Endothelial cell of umbilical vein (primary cell): ENCODE data around the gene VBP1. TPM values are rescaled to one million over a fixed set of nuclear protein-coding genes. Genes with fewer than 3 reads are reported as not detected.

Experiments
- BruUV-seq: library from RNA; stranded (reverse); fragments of 400-500 nt; replicated peaks from 2 replicates; lab custom pipeline; 2021; lab: Mats Ljungman, UMichigan
- CTCF ChIA-PET: fragments of 300-600, 350-600 bp; sonication (Branson Sonifier 250); formaldehyde crosslinking; loops from one replicate; lab custom pipeline; 2021; ENCODE audit warnings: antibody characterized with exemption, inconsistent platforms; lab: Charles Lee
- POLR2A ChIA-PET: fragments of 300-600, 350-600 bp; sonication (Branson Sonifier 250); formaldehyde crosslinking; loops from one replicate; lab custom pipeline; 2021; ENCODE audit warnings: antibody characterized with exemption, inconsistent platforms; lab: Charles Lee
- DNase-seq: peaks from one replicate; pipeline ENCODE4 v3.0.0-alpha.2; 2011; ENCODE audit warnings: low read depth, low spot score
- FAIRE-seq: peaks from 2 replicates; lab custom pipeline; 2011; peaks lifted over from hg19 to GRCh38; lab: Jason Lieb, UNC
- H2AFZ ChIP-seq: 2 replicates; pipeline ENCODE4 v1.6.0; 2012; ENCODE audit warnings: low read depth, low read length, control low read depth, inconsistent platforms
- H3K27ac ChIP-seq: 2 replicates; pipeline ENCODE4 v1.5.1; 2011; ENCODE audit warnings: low read depth, mild to moderate bottlenecking, control low read depth, low read length, moderate library complexity; ENCODE audit not compliant: insufficient read depth
- H3K27me3 ChIP-seq, 2 experiments: 2 replicates each; pipeline versions ENCODE4 v1.6.0 to v1.6.1; 2011; ENCODE audit warnings: low read length in 2 of 2, mixed read lengths in 1 of 2; ENCODE audit not compliant: control insufficient read depth in 2 of 2, insufficient read depth in 2 of 2
- H3K36me3 ChIP-seq, 2 experiments: 2 replicates in 1 of 2; 3 replicates in 1 of 2; pipeline ENCODE4 v1.5.1; 2011; ENCODE audit warnings: low read length in 2 of 2, mild to moderate bottlenecking in 1 of 2, moderate library complexity in 1 of 2; ENCODE audit not compliant: control insufficient read depth in 2 of 2, insufficient read depth in 2 of 2; ENCODE audit errors: extremely low read depth in 1 of 2
- H3K4me1 ChIP-seq: 3 replicates; pipeline ENCODE4 v1.5.1; 2011; ENCODE audit warnings: mild to moderate bottlenecking, low read length; ENCODE audit not compliant: control insufficient read depth, insufficient read depth; ENCODE audit errors: extremely low read depth
- H3K4me2 ChIP-seq: 2 replicates; pipeline ENCODE4 v1.6.1; 2011; ENCODE audit warnings: low read length, control low read depth, mixed read lengths; ENCODE audit not compliant: insufficient read depth
- H3K4me3 ChIP-seq, 3 experiments: fragments of 200-600 bp in 1 of 3; sonication (generic), shearing (Covaris generic) in 1 of 3; replicated peaks in 1 of 3; 2 replicates each; pipeline ENCODE4 v1.5.1; 2011 to 2016; ENCODE audit warnings: control low read depth in 3 of 3, low read length in 3 of 3, mild to moderate bottlenecking in 2 of 3, inconsistent platforms in 1 of 3, low read depth in 1 of 3, moderate library complexity in 1 of 3; ENCODE audit not compliant: insufficient read depth in 1 of 3
- H3K79me2 ChIP-seq: 2 replicates; pipeline ENCODE4 v1.6.0; 2012; ENCODE audit warnings: low read length, inconsistent platforms; ENCODE audit not compliant: control insufficient read depth, insufficient read depth
- H3K9ac ChIP-seq: replicated peaks from 2 replicates; pipeline ENCODE3; 2011; ENCODE audit warnings: low read length, control low read depth; ENCODE audit not compliant: insufficient read depth; ENCODE audit errors: extremely low read depth
- H3K9me1 ChIP-seq: replicated peaks from 3 replicates; pipeline ENCODE4 v1.6.0; 2011; ENCODE audit warnings: mild to moderate bottlenecking, low read length; ENCODE audit not compliant: control insufficient read depth, insufficient read depth; ENCODE audit errors: extremely low read depth
- H3K9me3 ChIP-seq: replicated peaks from 2 replicates; pipeline ENCODE4 v1.5.1; 2012; ENCODE audit warnings: low read length, inconsistent platforms; ENCODE audit not compliant: control insufficient read depth, insufficient read depth
- H4K20me1 ChIP-seq: replicated peaks from 2 replicates; pipeline ENCODE3; 2011; ENCODE audit warnings: mild to moderate bottlenecking, low read length; ENCODE audit not compliant: control insufficient read depth, insufficient read depth; ENCODE audit errors: extremely low read depth
- CTCF ChIP-seq, 2 donors: IDR thresholded peaks; 1 replicate in 1 of 2; 2 replicates in 1 of 2; pipeline ENCODE4 v1.5.1; 2011; ENCODE audit warnings: low read length in 2 of 2, mild to moderate bottlenecking in 2 of 2, moderate library complexity in 2 of 2, control low read depth in 1 of 2, inconsistent platforms in 1 of 2, low read depth in 1 of 2; ENCODE audit not compliant: insufficient read depth in 1 of 2; ENCODE audit errors: extremely low read depth in 1 of 2
- EZH2 ChIP-seq: IDR thresholded peaks from 2 replicates; pipeline ENCODE4 v1.6.1; 2012; ENCODE audit warnings: borderline replicate concordance, low read depth, mild to moderate bottlenecking, moderate library complexity, low read length, inconsistent platforms; ENCODE audit not compliant: severe bottlenecking
- FOS ChIP-seq: IDR thresholded peaks from 2 replicates; pipeline ENCODE4 v1.6.1; 2011; ENCODE audit warnings: mild to moderate bottlenecking, low read length, moderate library complexity, borderline replicate concordance; ENCODE audit not compliant: insufficient read depth
- GATA2 ChIP-seq: IDR thresholded peaks from 2 replicates; pipeline ENCODE4 v1.7.0; 2011; ENCODE audit warnings: low read depth, mild to moderate bottlenecking, moderate library complexity, mixed read lengths, low read length; ENCODE audit not compliant: insufficient read length, insufficient read depth
- JUN ChIP-seq: IDR thresholded peaks from 2 replicates; pipeline ENCODE4 v1.6.1; 2011; ENCODE audit warnings: borderline replicate concordance, low read depth; ENCODE audit not compliant: insufficient read length, insufficient read depth
- MYC ChIP-seq: IDR thresholded peaks from one replicate; pipeline ENCODE4 v1.6.1; 2011; ENCODE audit warnings: mild to moderate bottlenecking, low read depth, low read length
- POLR2A ChIP-seq: IDR thresholded peaks from 2 replicates; pipeline ENCODE4 v1.6.1; 2012; ENCODE audit warnings: low read depth, mild to moderate bottlenecking, control low read depth, low read length
- POLR2AphosphoS5 ChIP-seq: IDR thresholded peaks from 2 replicates; pipeline ENCODE4 v1.6.1; 2012; ENCODE audit warnings: low read depth, mild to moderate bottlenecking, control low read depth, low read length, moderate library complexity; ENCODE audit not compliant: insufficient read depth
- dilution Hi-C: fragments of 300-500 bp; cut with MboI; formaldehyde crosslinking; loops from one replicate; pipeline ENCODE4 v1.15.0; 2019; ENCODE audit warnings: low sequenced_read_pairs; ENCODE audit not compliant: extremely low pct_ligation_motif_present
- intact Hi-C: fragments of 100-400 bp; cut with micrococcal nuclease; formaldehyde crosslinking; loops from one replicate; pipeline ENCODE4 v1.10.0; 2022
- polyA plus RNA-seq, 4 experiments: library from polyadenylated mRNA; depleted of rRNA in 3 of 4; stranded (reverse) in 3 of 4; unstranded in 1 of 4; fragments of >200 nt; gene quantifications; 2 replicates each; pipeline versions ENCODE4 v1.2.1 to v1.2.3, GENCODE V29; 2011 to 2012; ENCODE audit warnings: missing spikeins in 1 of 4
- total RNA-seq: library from RNA; stranded (reverse); gene quantifications from 2 replicates; pipeline ENCODE4 v1.2.3, GENCODE V29; 2021
- TF ChIP-seq, protein P1 (sequence below): IDR thresholded peaks from 2 replicates; pipeline ENCODE4 v1.6.1; 2011; ENCODE audit not compliant: insufficient read depth, insufficient read length

VBP1 gene
- total and polyA plus RNA-seq, 2 donors (not counting 3 experiments of a cell fraction or from before 2014, with no cell fraction given): 17.3 to 51.5 TPM

GRCh38 chrX:155188786-155189185 lies 27.5 kb upstream of the VBP1 start:
- DNase-seq (no peak), FAIRE-seq (no peak)
- ChIA-PET CTCF (no interaction called here), POLR2A (no interaction called here)
- BruUV-seq: no TSS peak
- Histone ChIP-seq H3K9ac (no peak overlapping the region), H3K79me2 (no peaks in the 10 kb centered on the region), H2AFZ (no peak overlapping the region), H3K27me3 (no peaks in the 10 kb centered on the region), H4K20me1 (no peaks in the 10 kb centered on the region), H3K4me3 (no peak overlapping the region), H3K4me1 (no peaks in the 10 kb centered on the region), H3K4me2 (no peak overlapping the region), H3K36me3 (no peaks in the 10 kb centered on the region), H3K9me3 (no peaks in the 10 kb centered on the region), H3K9me1 (no peaks in the 10 kb centered on the region), H3K27ac (no peak overlapping the region)
- TF ChIP-seq, protein P1, sequence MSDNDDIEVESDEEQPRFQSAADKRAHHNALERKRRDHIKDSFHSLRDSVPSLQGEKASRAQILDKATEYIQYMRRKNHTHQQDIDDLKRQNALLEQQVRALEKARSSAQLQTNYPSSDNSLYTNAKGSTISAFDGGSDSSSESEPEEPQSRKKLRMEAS: no peak
- no peak for TF ChIP-seq POLR2A
- no peak for TF ChIP-seq JUN
- no peak for TF ChIP-seq CTCF (IDR thresholded peaks at IDR 0.05; ENCODE audit: extremely low read depth in 1 of 2, insufficient read depth in 1 of 2, low read depth in 1 of 2, low read length in 2 of 2)
- no peak for TF ChIP-seq EZH2
- TF ChIP-seq GATA2: no peak
- no peak for TF ChIP-seq POLR2AphosphoS5
- no peak for TF ChIP-seq FOS
- TF ChIP-seq MYC: no peak
- intact Hi-C loops: no loop called here
- dilution Hi-C loops: no loop called here
